Measurements from ENCODE around the gene HDGFL2.
"Not testable (repeated sequence)": the region's sequence is repeated elsewhere in the genome, so short reads cannot be mapped to it uniquely, and the experiment has no call there.

The HDGFL2 gene

GRCh38 chr19:4536798-4537197, 64.7 kb downstream of the HDGFL2 start:
- DNase-seq: no peak

DNA sequence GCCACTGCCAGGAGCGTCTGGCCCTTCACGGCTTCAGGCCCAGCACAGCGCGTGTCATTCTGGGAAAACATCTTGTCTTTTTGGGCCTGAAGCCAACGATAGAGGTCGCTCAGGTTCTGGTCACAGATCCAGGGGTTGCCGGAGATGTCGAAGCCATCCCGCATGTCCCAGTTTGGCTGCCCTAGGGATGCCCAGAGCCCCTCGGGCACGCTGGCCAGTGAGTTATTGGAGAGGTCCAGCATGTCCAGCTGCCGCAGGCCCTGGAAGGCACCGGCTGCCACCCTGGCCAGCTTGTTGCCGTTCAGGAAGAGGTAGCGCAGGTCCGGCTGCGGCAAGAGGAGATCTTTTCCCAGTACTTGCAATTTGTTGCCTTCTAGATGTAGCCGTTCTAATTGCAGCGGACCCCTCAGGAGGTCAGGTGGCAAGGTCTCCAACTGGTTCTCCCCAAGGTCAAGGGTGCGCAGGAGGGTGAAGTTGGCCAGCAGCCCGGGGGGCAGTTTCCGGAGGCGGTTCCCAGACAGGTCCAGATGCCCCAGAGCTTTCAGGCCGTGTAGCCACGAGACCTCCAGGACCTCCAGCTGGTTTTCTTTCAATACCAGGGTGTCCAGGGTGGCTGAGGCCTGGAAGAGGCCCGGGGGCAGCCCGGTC, 66.0 kb downstream of the HDGFL2 start:
- DNase-seq: no peak

DNA sequence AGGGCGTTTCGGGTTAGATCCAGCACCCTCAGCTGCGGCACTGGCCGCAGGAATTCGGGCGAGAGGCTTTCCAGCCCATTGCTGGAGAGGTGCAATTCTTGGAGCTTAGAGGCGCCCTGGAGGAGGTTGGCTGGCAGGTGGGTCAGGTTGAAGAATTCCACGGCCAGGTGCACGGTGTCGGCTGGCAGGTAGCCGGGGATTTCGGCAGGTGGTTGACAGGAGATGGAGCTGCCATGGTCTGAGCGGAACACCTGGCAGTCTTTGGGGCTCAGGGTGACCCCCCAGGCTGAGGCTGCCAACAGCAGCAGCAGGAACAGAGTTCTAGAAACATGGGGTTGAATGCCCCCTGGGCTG, 66.5 kb downstream of the HDGFL2 start:
- no peak for DNase-seq

GRCh38 chr19:4539169-4539692, 67.1 kb downstream of the HDGFL2 start:
- no peak for DNase-seq

DNA sequence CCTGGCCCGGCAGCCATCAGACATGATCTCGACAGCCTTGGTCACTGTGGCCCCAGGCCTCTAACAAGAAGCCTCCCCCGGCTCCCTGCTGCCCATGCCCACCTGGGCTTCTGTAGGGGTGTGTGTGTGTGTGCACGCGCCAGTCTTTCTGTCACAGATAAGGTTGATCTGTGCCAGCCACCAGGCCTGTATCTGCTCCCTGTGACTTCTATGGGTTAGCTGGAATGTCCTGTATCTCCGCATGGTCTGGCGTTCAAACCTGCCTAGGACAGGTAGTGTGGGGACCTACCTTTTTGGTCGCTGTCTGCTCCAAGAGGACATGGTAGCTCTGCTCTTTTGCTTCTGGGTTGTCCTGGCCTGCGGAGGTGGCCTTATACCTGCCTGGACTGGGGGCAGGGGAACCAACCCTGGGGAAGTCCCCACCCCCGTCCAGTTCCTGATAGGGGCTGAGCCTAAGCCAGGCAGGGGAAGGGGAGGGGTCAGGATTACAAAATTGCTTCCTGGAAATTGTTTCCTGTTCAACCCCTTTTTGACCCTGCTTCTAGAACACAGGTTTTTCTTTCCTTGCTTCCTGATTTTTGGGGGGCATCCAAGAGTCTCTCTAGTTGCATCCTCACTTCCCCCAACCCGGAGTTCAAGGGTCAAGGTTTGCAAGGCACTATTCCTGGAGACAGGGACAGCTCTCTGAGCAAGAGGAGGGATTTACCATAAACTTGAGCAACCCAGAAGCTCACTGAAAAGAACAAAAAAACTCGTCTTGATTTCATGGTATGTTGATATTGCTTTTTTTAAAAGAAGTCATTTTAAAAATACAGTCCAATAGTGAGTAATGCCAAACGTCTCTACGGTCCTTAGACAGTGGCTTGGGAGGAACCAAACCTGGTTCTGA, 67.8 kb downstream of the HDGFL2 start, which contains the start of gene LRG1:
Gene LRG1, minus strand, starts transcription at position 344 of the 889 bp plus-strand sequence. Its CDS starts 23 bp downstream, at position 321.
- DNase-seq: no peak

- no peak for DNase-seq
Measured at GRCh38 chr19:4541114-4541805, 69.2 kb downstream of the HDGFL2 start.

DNA sequence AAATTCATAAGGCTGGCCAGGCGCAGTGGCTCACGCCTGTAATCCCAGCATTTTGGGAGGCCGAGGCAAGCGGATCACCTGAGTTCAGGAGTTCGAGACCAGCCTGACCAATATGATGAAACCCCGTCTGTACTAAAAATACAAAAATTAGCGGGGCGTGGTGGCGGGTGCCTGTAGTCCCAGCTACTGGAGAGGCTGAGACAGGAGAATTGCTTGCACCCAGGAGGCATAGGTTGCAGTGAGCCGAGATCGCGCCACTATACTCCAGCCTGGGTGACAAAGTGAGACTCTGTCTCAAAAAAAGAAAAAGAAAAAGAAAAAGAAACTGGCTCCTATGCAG, 69.7 kb downstream of the HDGFL2 start:
- DNase-seq: not testable (repeated sequence)

- DNase-seq: no peak
Measured at GRCh38 chr19:4542896-4543841, 71.1 kb downstream of the HDGFL2 start.

- DNase-seq: no peak
Measured at GRCh38 chr19:4543842-4544647, 71.9 kb downstream of the HDGFL2 start.

- no peak for DNase-seq
Measured at GRCh38 chr19:4547303-4548237, 75.5 kb downstream of the HDGFL2 start.

DNA sequence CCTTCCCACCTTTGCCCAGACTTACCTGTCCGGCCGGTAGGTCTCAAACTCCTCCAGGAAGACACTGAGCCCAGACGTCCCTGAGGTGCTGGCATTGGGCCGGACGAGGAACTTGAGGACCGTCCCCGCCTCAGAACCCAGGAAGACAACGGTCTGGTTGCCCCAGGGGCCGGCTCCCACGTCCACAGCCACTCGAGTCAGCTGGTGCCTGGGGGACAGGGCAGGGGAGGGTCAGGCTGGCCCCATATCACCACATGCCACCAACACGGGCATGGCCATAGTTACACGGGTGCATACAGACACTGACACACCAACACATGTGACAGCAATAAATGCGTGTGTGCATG, 76.1 kb downstream of the HDGFL2 start:
- DNase-seq: no peak

DNA sequence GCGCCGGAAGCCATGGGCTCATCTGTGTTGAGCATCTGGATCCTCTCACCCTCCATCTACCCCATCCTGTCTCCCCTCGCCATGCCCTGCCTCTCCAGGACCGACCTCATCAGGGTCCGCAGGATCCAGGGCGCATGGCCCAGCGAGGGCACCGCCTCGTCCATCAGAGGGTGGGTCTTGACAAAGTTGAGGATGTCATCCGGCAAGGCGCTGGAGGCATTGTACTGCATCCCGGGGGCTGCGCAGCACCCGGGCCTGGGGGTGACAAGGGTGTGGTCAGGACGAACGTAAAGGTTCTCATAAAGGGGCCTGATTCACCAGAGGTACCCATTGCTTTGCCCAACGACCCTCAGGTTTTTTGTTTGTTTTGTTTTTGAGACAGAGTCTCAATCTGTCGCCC, 77.9 kb downstream of the HDGFL2 start:
- DNase-seq: no peak

GRCh38 chr19:4550479-4551050, 78.5 kb downstream of the HDGFL2 start:
- DNase-seq: no peak

Measured in activated CD8-positive, alpha-beta memory T cell treated with anti-CD3 and anti-CD28 coated beads, Interleukin-2, amount 50 U/mL, for 48 hours (primary cell).